ENCODE data around the gene ACTA1. TPM values are rescaled to one million over a fixed set of nuclear protein-coding genes. Genes with fewer than 3 reads are reported as not detected.

Gene ACTA1
- polyA plus RNA-seq, 1 donor from 2014 or later, result 1.0 TPM

- Histone ChIP-seq H3F3A (ENCODE audit: insufficient read depth, low read length, poor library complexity, severe bottlenecking) (no peaks in the 10 kb centered on the region), H3K9ac (ENCODE audit: low read length) (no peak overlapping the region), H3K27ac (ENCODE audit: low read length) (no peak overlapping the region), H3K4me2 (ENCODE audit: low read length) (no peak overlapping the region), H3K4me3 (ENCODE audit: low read length) (no peak overlapping the region), H3K9me3 (ENCODE audit: low read length) (no peaks in the 10 kb centered on the region), H3K27me3 (ENCODE audit: insufficient read depth, low read depth, low read length) (peaks cover 29% of the 10 kb centered on the region), H3K36me3 (ENCODE audit: insufficient read depth, low read length) (peaks cover 7% of the 10 kb centered on the region), H4K20me1 (ENCODE audit: insufficient read depth) (no peaks in the 10 kb centered on the region), H2AFZ (ENCODE audit: low read depth, low read length) (no peak overlapping the region), H3K79me2 (replicated peaks; ENCODE audit: insufficient read depth, low read length) (no peaks in the 10 kb centered on the region), H3K9me2 (ENCODE audit: insufficient read depth, low read length) (no peaks in the 10 kb centered on the region)
- no peak for TF ChIP-seq TAF1 (IDR thresholded peaks at IDR 0.05; ENCODE audit: low read depth)
- TF ChIP-seq MXI1 (conservative IDR thresholded peaks at IDR 0.05; ENCODE audit: poor library complexity, severe bottlenecking), result no peak
- TF ChIP-seq EP300 (conservative IDR thresholded peaks at IDR 0.05; ENCODE audit: poor library complexity, severe bottlenecking), result no peak
- TF ChIP-seq POLR2AphosphoS5 (IDR thresholded peaks at IDR 0.05), result no peak
- no peak for TF ChIP-seq SMC3 (conservative IDR thresholded peaks at IDR 0.05; ENCODE audit: poor library complexity)
- TF ChIP-seq RAD21 (conservative IDR thresholded peaks at IDR 0.05), result no peak
- no peak for TF ChIP-seq CTCF (IDR thresholded peaks at IDR 0.05; ENCODE audit: poor library complexity, severe bottlenecking)
- no peak for TF ChIP-seq REST (IDR thresholded peaks at IDR 0.05; ENCODE audit: borderline replicate concordance)
- no peak for TF ChIP-seq EZH2 (IDR thresholded peaks at IDR 0.05; ENCODE audit: borderline replicate concordance, insufficient read depth, low read length, poor library complexity, severe bottlenecking)
Observed at GRCh38 chr1:229438021-229438420, 4.1 kb upstream of the ACTA1 start.

GRCh38 chr1:229437443-229437842 is 3.5 kb upstream of the ACTA1 start:
- H3F3A ChIP-seq (ENCODE audit: insufficient read depth, low read length, poor library complexity, severe bottlenecking), result no peaks in the 10 kb centered on the region
- no peaks in the 10 kb centered on the region for H3K9me3 ChIP-seq (ENCODE audit: low read length)
- peaks cover 35% of the 10 kb centered on the region for H3K27me3 ChIP-seq (ENCODE audit: insufficient read depth, low read depth, low read length)
- H2AFZ ChIP-seq (ENCODE audit: low read depth, low read length), result no peak overlapping the region
- H4K20me1 ChIP-seq (ENCODE audit: insufficient read depth), result no peaks in the 10 kb centered on the region
- no peaks in the 10 kb centered on the region for H3K79me2 ChIP-seq (replicated peaks; ENCODE audit: insufficient read depth, low read length)
- peaks cover 7% of the 10 kb centered on the region for H3K36me3 ChIP-seq (ENCODE audit: insufficient read depth, low read length)
- TF ChIP-seq MXI1 (conservative IDR thresholded peaks at IDR 0.05; ENCODE audit: poor library complexity, severe bottlenecking) (no peak), EZH2 (IDR thresholded peaks at IDR 0.05; ENCODE audit: borderline replicate concordance, insufficient read depth, low read length, poor library complexity, severe bottlenecking) (no peak), REST (IDR thresholded peaks at IDR 0.05; ENCODE audit: borderline replicate concordance) (no peak)
- no peak overlapping the region for H3K27ac ChIP-seq (ENCODE audit: low read length)
- H3K4me2 ChIP-seq (ENCODE audit: low read length), result no peak overlapping the region
- no peak overlapping the region for H3K4me3 ChIP-seq (ENCODE audit: low read length)
- no peak overlapping the region for H3K9ac ChIP-seq (ENCODE audit: low read length)
- no peaks in the 10 kb centered on the region for H3K9me2 ChIP-seq (ENCODE audit: insufficient read depth, low read length)

Measured in neural cell (in vitro differentiated cells).